Measurements from ENCODE around the gene ZNG1F. TPM values are rescaled to one million over a fixed set of nuclear protein-coding genes. Genes with fewer than 3 reads are reported as not detected.
A peak's percentile ranks its signal among the peaks of the same experiment; 100 is the strongest.
"Not testable (repeated sequence)": the region's sequence is repeated elsewhere in the genome, so short reads cannot be mapped to it uniquely, and the experiment has no call there.

Gene ZNG1F
- total RNA-seq (2014; rRNA removed; shearing (Covaris generic)): 5.7 and 32.8 TPM in 2 replicates

GRCh38 chr9:41189217-41189616 lies at the start of gene ZNG1F:
Gene ZNG1F (minus strand): TSS chr9:41189317. CDS start chr9:41189258, 59 bp downstream.
- DNase-seq (ENCODE audit: low spot score): not testable (repeated sequence)

DNA sequence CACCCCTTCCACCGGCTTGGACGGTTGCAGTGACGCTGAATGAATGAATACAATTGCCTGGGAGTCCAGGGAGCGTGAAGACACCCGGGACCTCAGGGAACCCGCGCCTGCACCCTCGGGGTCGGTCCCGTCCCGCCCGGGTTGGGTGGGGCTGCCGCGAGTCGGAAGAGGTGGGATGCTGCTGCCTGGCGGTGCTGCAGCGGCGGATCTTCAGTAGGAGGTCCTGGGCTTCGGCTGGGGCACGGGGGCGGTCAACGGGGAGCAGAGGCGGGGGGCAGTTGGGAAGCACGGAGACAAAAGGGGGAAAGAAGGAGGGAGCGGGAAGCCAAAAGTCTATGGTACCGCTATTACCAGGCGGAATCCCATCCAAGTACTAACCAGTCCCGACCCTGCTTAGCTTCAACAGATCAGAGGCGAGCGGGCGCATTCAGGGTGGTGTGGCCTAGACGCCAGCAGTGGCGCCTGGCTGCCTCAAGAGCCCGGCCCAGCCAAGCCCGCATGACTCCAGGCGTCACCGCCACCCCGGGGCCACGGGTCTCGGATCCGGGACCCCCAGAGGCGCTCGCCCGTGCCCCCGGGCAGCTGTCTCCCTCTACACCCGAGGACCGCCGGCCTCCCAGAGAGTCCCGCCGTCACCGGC lies 48.1 kb upstream of the ZNG1F start:
- not testable (repeated sequence) for DNase-seq (ENCODE audit: low spot score)

GRCh38 chr9:41236486-41237109 lies 47.5 kb upstream of the ZNG1F start:
- not testable (repeated sequence) for DNase-seq (ENCODE audit: low spot score)

- not testable (repeated sequence) for DNase-seq (ENCODE audit: low spot score)
Observed at GRCh38 chr9:41234811-41235805, 46.0 kb upstream of the ZNG1F start.

GRCh38 chr9:41234221-41234620 lies 45.1 kb upstream of the ZNG1F start:
- DNase-seq (ENCODE audit: low spot score): not testable (repeated sequence)

DNA sequence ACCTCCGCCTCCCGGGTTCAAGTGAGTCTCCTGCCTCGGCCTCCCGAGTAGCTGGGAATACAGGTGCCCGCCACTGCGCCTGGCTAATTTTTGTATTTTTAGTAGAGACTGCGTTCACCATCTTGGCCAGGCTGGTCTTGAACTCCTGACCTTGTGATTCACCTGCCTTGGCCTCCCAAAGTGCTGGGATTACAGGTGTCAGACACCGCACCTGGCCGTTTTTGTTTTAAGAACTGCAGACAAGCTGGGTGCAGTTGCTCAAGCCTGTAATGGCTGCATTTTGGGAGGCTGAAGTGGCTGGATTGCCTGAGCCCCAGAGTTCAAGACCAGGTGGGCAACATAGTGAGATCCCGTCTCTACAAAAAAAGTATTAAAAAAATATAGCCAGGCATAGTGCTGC lies 43.2 kb upstream of the ZNG1F start:
- DNase-seq (ENCODE audit: low spot score): not testable (repeated sequence)

- DNase-seq (ENCODE audit: low spot score): peak; percentile 0
Observed at GRCh38 chr9:41230418-41230817, 41.3 kb upstream of the ZNG1F start.

DNA sequence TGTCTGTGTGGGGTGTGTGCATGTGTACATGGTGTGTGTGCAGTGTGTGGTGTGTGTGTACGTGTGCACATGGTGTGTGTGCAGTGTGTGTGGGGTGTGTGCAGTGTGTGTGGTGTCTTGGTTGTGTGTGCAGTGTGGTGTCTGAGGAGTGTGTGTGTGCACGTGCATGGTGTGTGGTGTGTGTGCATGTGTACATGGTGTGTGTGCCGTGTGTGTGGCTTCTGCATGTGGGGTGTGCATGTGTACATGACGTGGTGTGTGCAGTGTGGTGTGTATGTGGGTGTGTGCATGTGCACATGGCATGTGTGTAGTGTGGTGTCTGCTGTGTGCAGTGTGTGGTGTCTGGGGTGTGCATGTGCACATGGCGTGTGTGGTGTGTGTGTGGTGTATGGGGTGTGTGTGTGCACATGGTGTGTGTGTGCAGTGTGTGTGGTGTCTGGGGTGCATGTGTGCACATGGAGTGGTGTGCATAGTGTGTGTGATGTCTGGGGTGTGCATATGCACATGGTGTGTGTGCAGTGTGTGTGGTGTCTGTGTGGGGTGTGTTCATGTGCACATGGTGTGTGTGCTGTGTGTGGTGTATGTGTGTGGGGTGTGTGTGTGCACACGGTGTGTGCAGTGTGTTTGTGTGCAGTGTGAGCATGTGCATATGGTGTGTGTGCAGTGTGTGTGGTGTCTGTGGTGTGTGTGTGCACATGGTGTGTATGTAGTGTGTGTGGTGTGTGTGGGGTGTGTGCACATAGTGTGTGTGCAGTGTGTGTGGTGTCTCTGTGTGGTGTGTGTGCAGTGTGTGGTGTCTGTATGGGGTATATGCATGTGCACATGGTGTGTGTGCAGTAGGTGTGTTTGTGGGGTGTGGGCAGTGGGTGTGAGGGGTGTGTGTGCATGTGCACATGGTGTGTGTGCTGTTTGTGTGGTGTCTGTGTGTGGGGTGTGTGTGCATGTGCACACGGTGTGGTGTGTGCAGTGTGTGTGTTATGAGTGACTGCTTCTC lies 40.6 kb upstream of the ZNG1F start:
- peak; percentile 2 for DNase-seq (ENCODE audit: low spot score)

DNA sequence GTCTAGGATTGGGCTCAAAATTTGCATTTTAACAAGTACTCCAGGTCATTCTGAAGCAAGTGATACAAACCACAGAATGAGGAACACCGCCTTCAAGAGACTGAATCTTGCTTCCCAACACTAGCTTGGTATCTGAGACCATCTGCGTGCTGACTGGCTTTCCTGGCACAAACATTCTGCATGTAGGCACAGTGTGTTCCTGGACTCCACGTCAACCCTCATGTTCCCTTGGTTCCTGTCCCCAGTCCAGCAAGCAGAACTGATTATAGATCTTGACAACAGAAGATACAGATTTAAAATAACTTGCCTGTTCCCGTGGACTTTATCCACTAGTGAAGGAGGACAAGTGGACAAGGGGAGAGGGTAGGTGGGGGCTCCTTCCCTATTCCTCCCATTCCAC lies 30.7 kb upstream of the ZNG1F start:
- not testable (repeated sequence) for DNase-seq (ENCODE audit: low spot score)

- not testable (repeated sequence) for DNase-seq (ENCODE audit: low spot score)
Observed at GRCh38 chr9:41188439-41188838, 678 bp downstream of the ZNG1F start.

- not testable (repeated sequence) for DNase-seq (ENCODE audit: low spot score)
Observed at GRCh38 chr9:41174994-41175393, 14.1 kb downstream of the ZNG1F start.

DNA sequence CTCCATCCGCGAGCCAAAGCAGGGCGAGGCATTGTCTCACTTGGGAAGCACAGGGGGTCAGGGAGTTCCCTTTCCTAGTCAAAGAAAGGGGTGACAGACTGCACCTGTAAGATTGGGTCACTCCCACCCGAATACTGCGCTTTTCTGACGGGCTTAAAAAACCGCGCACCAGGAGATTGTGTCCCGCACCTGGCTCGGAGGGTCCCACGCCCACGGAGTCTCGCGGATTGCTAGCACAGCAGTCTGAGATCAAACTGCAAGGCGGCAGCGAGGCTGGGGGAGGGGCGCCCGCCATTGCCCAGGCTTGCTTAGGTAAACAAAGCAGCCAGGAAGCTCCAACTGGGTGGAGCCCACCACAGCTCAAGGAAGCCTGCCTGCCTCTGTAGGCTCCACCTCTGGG lies 39.0 kb downstream of the ZNG1F start:
- not testable (repeated sequence) for DNase-seq (ENCODE audit: low spot score)

DNA sequence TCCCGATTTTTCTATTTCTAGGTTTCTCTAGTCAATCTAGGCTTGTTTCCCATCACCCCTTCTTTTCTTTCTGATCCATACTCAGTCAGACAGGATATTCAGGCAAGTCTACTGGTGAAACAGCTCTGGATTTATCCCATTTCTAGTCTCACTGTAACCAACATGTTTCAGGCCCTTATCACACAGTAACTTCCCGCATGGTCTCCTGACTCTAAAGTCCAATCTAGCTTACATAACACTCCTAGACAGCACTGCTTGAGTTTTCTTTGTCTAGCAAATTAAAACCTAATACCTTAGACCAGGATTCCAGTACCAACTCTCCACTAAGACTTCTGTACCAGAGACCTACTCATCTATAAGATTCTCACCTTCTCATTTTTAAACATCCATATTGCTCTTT lies 47.2 kb downstream of the ZNG1F start:
- DNase-seq (ENCODE audit: low spot score): not testable (repeated sequence)

GRCh38 chr9:41128581-41128980 lies 60.5 kb downstream of the ZNG1F start, which contains the start of gene FOXD4L6:
Gene FOXD4L6 (minus strand): TSS chr9:41128681. CDS start chr9:41128383, 298 bp downstream.
- not testable (repeated sequence) for DNase-seq (ENCODE audit: low spot score)

DNA sequence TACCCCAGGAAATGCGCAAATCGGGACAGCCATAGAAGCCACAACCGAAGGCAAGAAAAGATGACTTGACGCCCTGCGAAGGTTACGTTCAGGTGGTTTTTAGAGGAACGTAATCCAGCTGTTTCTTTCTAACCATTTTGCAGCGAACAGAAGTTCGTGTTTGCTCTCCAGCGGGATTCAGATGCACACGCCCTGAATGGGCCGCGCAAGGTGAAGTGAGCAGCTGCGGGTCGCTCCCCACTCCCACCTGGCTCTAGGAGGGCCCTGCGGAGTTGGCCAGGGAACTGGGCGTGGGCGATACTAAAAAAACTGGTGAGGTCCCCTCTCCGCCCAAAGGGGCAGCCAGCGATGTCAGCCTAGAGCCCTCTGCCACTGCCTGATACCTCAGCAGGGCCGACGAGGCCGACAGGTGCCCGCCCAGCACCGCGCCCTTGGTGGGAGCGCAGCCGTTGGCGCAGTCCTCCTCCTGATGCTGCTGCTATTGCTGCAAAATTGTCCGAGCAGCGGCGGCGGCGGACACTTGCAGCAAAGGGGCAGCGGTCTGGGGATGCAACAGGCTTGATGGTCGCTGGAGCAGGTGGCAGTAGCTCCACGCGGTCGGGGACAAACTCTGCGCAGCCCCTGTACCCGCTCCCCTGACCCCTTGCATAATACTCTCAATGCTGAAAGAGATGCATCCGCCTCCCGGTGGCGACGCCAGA lies 62.2 kb downstream of the ZNG1F start:
- DNase-seq (ENCODE audit: low spot score): not testable (repeated sequence)

DNA sequence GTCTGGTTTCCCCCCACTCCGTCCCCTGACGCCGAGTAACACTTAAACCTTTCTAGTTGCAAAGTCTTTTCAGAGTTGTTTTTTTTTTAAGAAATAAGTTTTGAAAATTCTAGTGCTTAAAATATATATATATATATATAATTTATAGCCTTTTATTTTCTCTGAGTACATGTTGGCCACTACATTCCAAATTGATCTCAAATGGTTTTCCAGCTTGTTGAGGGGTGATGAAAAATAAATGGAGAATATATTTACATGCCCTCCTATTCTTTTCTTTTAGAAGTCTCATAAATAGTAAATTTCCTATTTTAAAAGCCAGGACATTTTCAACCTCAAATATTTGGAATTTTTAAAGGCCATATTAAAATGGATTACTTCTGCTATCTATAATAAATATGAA lies 63.2 kb downstream of the ZNG1F start:
- not testable (repeated sequence) for DNase-seq (ENCODE audit: low spot score)

GRCh38 chr9:41125109-41125658 lies 63.9 kb downstream of the ZNG1F start:
- not testable (repeated sequence) for DNase-seq (ENCODE audit: low spot score)

DNA sequence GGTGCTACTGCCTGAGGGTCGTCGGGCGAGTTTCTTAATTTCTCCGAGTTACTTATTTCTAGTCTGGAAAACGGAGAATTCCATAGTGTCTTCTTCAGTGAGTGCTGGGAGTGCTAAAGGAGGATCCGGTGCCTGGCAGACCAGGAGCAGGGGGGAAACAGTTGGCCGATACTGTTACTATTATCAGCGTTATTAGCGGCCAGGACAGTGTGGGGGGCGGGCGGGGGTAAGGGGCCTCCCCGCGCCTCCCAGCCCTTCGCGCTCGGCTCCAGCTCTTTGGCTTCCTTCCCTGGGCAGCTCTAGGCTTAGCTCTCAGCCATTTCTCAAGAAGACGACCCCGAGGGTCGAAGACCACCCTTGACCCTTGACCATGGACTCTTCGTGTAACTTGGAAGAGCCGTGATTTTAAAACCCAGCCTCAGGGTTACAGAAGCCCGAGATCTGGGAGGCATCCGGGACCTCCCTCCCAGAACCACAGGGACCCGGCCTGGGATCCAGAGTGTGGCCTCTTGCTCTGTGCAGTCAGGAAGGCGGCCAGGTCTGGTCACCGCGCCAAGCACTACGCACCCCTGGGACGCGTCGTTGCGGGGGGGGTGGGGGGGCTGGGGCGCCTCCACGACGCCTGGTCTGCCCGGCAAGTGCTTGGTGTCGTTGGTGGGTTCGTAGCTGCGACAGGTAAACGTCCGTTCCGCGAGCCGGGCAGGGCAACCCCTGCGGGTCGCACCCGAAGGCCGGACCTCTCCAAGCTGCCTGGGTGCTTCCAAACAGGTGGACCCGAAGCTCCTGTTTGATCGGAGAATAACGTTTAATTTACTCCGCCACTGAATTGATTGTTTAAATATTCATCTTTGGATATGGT lies 64.6 kb downstream of the ZNG1F start:
- DNase-seq (ENCODE audit: low spot score): not testable (repeated sequence)

GRCh38 chr9:41123812-41124211 lies 65.3 kb downstream of the ZNG1F start:
- DNase-seq (ENCODE audit: low spot score): not testable (repeated sequence)

All from A172 (cell line).